Activated naive CD4-positive, alpha-beta T cell treated with Interleukin-2 at 50 U/mL for 16 hours (primary cell): ENCODE results near the gene AADAC.
"Not testable (repeated sequence)": the region's sequence is repeated elsewhere in the genome, so short reads cannot be mapped to it uniquely, and the experiment has no call there.

Experiments
- DNase-seq: peaks from one replicate; pipeline ENCODE4 v3.0.0-alpha.2; 2020

The AADAC gene

GRCh38 chr3:151859905-151860304 lies 46.0 kb downstream of the AADAC start:
- no peak for DNase-seq

GRCh38 chr3:151863611-151864010 lies 49.7 kb downstream of the AADAC start:
- DNase-seq: no peak

- no peak for DNase-seq
Observed at GRCh38 chr3:151864423-151865101, 50.6 kb downstream of the AADAC start.

- no peak for DNase-seq
Observed at GRCh38 chr3:151866711-151867410, 52.9 kb downstream of the AADAC start.

GRCh38 chr3:151867666-151868065 lies 53.8 kb downstream of the AADAC start:
- no peak for DNase-seq

GRCh38 chr3:151869181-151869580 lies 55.3 kb downstream of the AADAC start:
- DNase-seq: no peak

- DNase-seq: no peak
Observed at GRCh38 chr3:151871639-151872468, 57.9 kb downstream of the AADAC start.

- no peak for DNase-seq
Observed at GRCh38 chr3:151873398-151873797, 59.5 kb downstream of the AADAC start, which contains the start of gene SUCNR1. SUCNR1 (plus strand) TSS chr3:151873643; CDS start chr3:151879893, 6,250 bp downstream.

GRCh38 chr3:151874079-151874478 lies 60.2 kb downstream of the AADAC start:
- DNase-seq: not testable (repeated sequence)

GRCh38 chr3:151875759-151876158 lies 61.8 kb downstream of the AADAC start:
- DNase-seq: no peak

- DNase-seq: no peak
Observed at GRCh38 chr3:151877269-151877668, 63.4 kb downstream of the AADAC start.
